ENCODE results near the gene MRPL55.

GRCh38 chr1:228074954-228075730 is 34.0 kb downstream of the MRPL55 start:
- TF ChIP-seq CTCF (IDR thresholded peaks at IDR 0.05) (no peak), POLR2A (IDR thresholded peaks at IDR 0.05) (no peak)
